Suprapubic skin (tissue), 4 donors: ENCODE measurements around the gene FBXW12. TPM values are rescaled to one million over a fixed set of nuclear protein-coding genes. Genes with fewer than 3 reads are reported as not detected.

Experiments
- DNase-seq, 2 donors: peaks; one replicate each; pipeline ENCODE4 v3.0.0-alpha.2; 2019; ENCODE audit warnings: low spot score in 2 of 2
- H3K27ac ChIP-seq: fragments of 200-600 bp; sonication (generic); one replicate; pipeline ENCODE4 v1.5.1; 2019
- H3K27me3 ChIP-seq: fragments of 200-600 bp; sonication (generic); one replicate; pipeline ENCODE4 v1.5.1; 2019
- H3K36me3 ChIP-seq: fragments of 200-600 bp; sonication (generic); one replicate; pipeline ENCODE4 v1.5.1; 2019
- H3K4me1 ChIP-seq: fragments of 200-600 bp; sonication (generic); one replicate; pipeline ENCODE4 v1.5.1; 2019
- H3K4me3 ChIP-seq: fragments of 200-600 bp; sonication (generic); one replicate; pipeline ENCODE4 v1.5.1; 2019; ENCODE audit warnings: mild to moderate bottlenecking
- H3K9me3 ChIP-seq: fragments of 200-600 bp; sonication (generic); one replicate; pipeline ENCODE4 v1.5.1; 2019
- EP300 ChIP-seq: sonication (generic); formaldehyde crosslinking; IDR thresholded peaks from one replicate; pipeline ENCODE4 v1.6.1; 2017; ENCODE audit warnings: antibody characterized with exemption
- POLR2A ChIP-seq, 2 donors: fragments of 450-650 bp; IDR thresholded peaks; one replicate each; pipeline ENCODE4 v1.6.1; 2017; ENCODE audit warnings: antibody characterized with exemption in 2 of 2, mild to moderate bottlenecking in 2 of 2, moderate library complexity in 2 of 2
- POLR2AphosphoS5 ChIP-seq, 3 donors: sonication (generic); formaldehyde crosslinking; IDR thresholded peaks; one replicate each; pipeline ENCODE4 v1.6.1; 2017; ENCODE audit warnings: antibody characterized with exemption in 3 of 3
- WGBS: methylation state at CpG from one replicate; pipeline ENCODE4 v1.1.5; 2018; 5-methylcytosine and 5-hydroxymethylcytosine counted together
- total RNA-seq, 4 donors: library from RNA; depleted of rRNA; stranded (reverse); fragments of >200 nt; gene quantifications; one replicate each; pipeline ENCODE4 v1.1.0, GENCODE V29; 2016
- TF ChIP-seq, protein P1 (sequence below), 2 donors: fragments of 200-600 bp in 1 of 2; fragments of 450-650 bp in 1 of 2; sonication (generic) in 1 of 2; IDR thresholded peaks; one replicate each; pipeline ENCODE4 v1.5.1; 2016 to 2019; ENCODE audit warnings: antibody characterized with exemption in 2 of 2, mild to moderate bottlenecking in 1 of 2, moderate library complexity in 1 of 2

Gene FBXW12
- total RNA-seq, 4 donors from 2014 or later, result not detected

DNA sequence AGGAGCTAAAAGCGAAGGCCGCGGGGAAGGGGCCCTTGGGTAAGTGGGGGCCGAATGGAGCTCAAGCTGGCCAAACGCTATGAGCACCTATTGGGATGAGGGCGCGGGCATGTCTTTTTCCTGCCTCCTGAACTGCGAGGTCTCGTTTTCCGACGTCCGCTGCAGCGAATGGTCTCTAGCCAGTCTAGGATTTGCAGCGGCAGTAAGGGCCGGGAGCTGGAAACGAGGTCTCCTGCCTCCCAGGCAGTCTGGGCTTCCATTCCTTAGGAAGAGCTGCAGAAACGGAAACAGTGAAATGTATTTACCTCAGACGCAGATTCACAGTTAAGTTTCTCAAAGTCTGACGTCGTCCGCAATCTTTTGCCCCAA lies 68.6 kb downstream of the FBXW12 start:
- no peak for DNase-seq

DNA sequence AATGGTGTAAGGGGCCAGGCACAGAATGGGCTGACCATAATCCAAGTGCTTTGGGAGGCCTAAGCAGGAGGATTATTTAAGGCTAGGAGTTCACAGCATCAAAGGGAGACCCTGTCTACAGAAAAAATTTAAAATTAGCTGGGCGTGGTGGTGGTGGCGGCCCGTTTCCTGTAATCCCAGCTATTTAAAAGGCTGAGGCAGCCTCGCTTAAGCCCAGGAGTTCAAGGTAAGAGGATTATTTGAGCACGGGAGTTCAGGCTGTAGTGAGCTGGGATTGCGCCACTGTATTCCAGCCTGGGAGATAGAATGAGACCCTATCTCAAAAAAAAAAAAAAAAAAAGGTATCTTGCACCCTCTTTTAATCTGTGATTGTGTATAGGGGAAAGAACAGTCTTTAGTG lies 69.9 kb downstream of the FBXW12 start:
- Histone ChIP-seq H3K36me3 (peaks cover 22% of the 10 kb centered on the region), H3K27me3 (no peaks in the 10 kb centered on the region), H3K4me1 (peaks cover 40% of the 10 kb centered on the region), H3K4me3 (no peak overlapping the region), H3K9me3 (no peaks in the 10 kb centered on the region), H3K27ac (no peak overlapping the region)
- TF ChIP-seq EP300 (no peak), POLR2A (IDR thresholded peaks at IDR 0.05) (no peak), POLR2AphosphoS5 (IDR thresholded peaks at IDR 0.05) (no peak)
- TF ChIP-seq, protein P1, sequence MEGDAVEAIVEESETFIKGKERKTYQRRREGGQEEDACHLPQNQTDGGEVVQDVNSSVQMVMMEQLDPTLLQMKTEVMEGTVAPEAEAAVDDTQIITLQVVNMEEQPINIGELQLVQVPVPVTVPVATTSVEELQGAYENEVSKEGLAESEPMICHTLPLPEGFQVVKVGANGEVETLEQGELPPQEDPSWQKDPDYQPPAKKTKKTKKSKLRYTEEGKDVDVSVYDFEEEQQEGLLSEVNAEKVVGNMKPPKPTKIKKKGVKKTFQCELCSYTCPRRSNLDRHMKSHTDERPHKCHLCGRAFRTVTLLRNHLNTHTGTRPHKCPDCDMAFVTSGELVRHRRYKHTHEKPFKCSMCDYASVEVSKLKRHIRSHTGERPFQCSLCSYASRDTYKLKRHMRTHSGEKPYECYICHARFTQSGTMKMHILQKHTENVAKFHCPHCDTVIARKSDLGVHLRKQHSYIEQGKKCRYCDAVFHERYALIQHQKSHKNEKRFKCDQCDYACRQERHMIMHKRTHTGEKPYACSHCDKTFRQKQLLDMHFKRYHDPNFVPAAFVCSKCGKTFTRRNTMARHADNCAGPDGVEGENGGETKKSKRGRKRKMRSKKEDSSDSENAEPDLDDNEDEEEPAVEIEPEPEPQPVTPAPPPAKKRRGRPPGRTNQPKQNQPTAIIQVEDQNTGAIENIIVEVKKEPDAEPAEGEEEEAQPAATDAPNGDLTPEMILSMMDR (IDR thresholded peaks at IDR 0.05), result no peak
- DNase-seq, result no peak
- WGBS, result 77% methylated on average over 6 of the region's 6 CpGs

More for the DNA sequence above, 68.6 kb downstream of the FBXW12 start:
- Histone ChIP-seq H3K4me1 (peaks cover 41% of the 10 kb centered on the region), H3K27me3 (no peaks in the 10 kb centered on the region), H3K9me3 (no peaks in the 10 kb centered on the region), H3K4me3 (peak overlapping the region; percentile 90), H3K27ac (peak overlapping the region; percentile 97), H3K36me3 (peaks cover 22% of the 10 kb centered on the region)
- no peak for TF ChIP-seq EP300
- TF ChIP-seq POLR2AphosphoS5 (IDR thresholded peaks at IDR 0.05), result no peak
- TF ChIP-seq POLR2A (IDR thresholded peaks at IDR 0.05), result no peak
- TF ChIP-seq, protein P1 (IDR thresholded peaks at IDR 0.05), result no peak
- WGBS, result under 1% methylated on average over 21 of the region's 21 CpGs

Other genes with a start within 250 kb of the FBXW12 start
- gene CDC25A, start 183.8 kb upstream of the FBXW12 start, total RNA-seq, result 1 to 10 TPM in 1 of 4 donors, under 1 TPM in 2, not detected in 1; 0.55 to 6.8 (median 0.98) TPM
- not detected for gene CAMP, start 148.7 kb upstream of the FBXW12 start, total RNA-seq
- gene ZNF589, start 131.1 kb upstream of the FBXW12 start, total RNA-seq, result 10 to 100 TPM in 3 of 4 donors, 1 to 10 TPM in 1; 8.7 to 25.2 (median 14.6) TPM
- gene NME6, start 70.9 kb upstream of the FBXW12 start, total RNA-seq, result 10 to 100 TPM; 16.9 to 27.6 (median 20.6) TPM
- gene SPINK8, start 38.6 kb upstream of the FBXW12 start, total RNA-seq, result not detected
- 100 to 1,000 TPM; 188 to 384 (median 220) TPM for gene PLXNB1, start 57.9 kb downstream of the FBXW12 start, total RNA-seq
- gene CCDC51, start 67.9 kb downstream of the FBXW12 start, total RNA-seq, result 10 to 100 TPM in 3 of 4 donors, 1 to 10 TPM in 1; 6.4 to 18.7 (median 13.6) TPM
- 100 to 1,000 TPM; 122 to 281 (median 190) TPM for gene TMA7, start 68.0 kb downstream of the FBXW12 start, total RNA-seq
- gene ATRIP, start 74.5 kb downstream of the FBXW12 start, total RNA-seq, result 10 to 100 TPM in 2 of 4 donors, 1 to 10 TPM in 2; 8.7 to 12.7 (median 10.2) TPM
- gene SHISA5, start 132.0 kb downstream of the FBXW12 start, total RNA-seq, result 10 to 100 TPM; 60.1 to 98.0 (median 87.3) TPM
- gene PFKFB4, start 184.6 kb downstream of the FBXW12 start, total RNA-seq, result 10 to 100 TPM in 1 of 4 donors, 1 to 10 TPM in 3; 3.6 to 12.7 (median 8.3) TPM
- 10 to 100 TPM; 10.1 to 23.7 (median 18.0) TPM for gene UCN2, start 191.6 kb downstream of the FBXW12 start, total RNA-seq
- 100 to 1,000 TPM; 287 to 596 (median 348) TPM for gene COL7A1, start 223.1 kb downstream of the FBXW12 start, total RNA-seq
- gene UQCRC1, start 237.4 kb downstream of the FBXW12 start, total RNA-seq, result 100 to 1,000 TPM; 294 to 337 (median 319) TPM
- not detected for gene TMEM89, start 249.6 kb downstream of the FBXW12 start, total RNA-seq